Lower lobe of right lung (tissue), 2 donors: Measurements from ENCODE around the gene OR51G1. TPM values are rescaled to one million over a fixed set of nuclear protein-coding genes. Genes with fewer than 3 reads are reported as not detected.

Experiments
- ATAC-seq, 2 donors: fragments of 200-7000 bp; cut with Tn5 transposase; one replicate each; pipeline ENCODE4 v1.9.1; 2020 to 2022; ENCODE audit warnings: mild to moderate bottlenecking in 2 of 2, moderate library complexity in 2 of 2
- DNase-seq: peaks from one replicate; pipeline ENCODE4 v3.0.0-alpha.2; 2020
- H3K27ac ChIP-seq: fragments of 200-600 bp; one replicate; pipeline ENCODE4 v1.8.0; 2022
- H3K27me3 ChIP-seq: fragments of 200-600 bp; one replicate; pipeline ENCODE4 v1.8.0; 2022; ENCODE audit warnings: low read depth
- H3K36me3 ChIP-seq: fragments of 200-600 bp; one replicate; pipeline ENCODE4 v1.8.0; 2022; ENCODE audit warnings: mild to moderate bottlenecking
- H3K4me1 ChIP-seq: fragments of 200-600 bp; one replicate; pipeline ENCODE4 v1.8.0; 2022
- H3K4me3 ChIP-seq: fragments of 200-600 bp; one replicate; pipeline ENCODE4 v1.8.0; 2022; ENCODE audit warnings: mild to moderate bottlenecking
- H3K9me3 ChIP-seq: fragments of 200-600 bp; one replicate; pipeline ENCODE4 v1.8.0; 2022
- CTCF ChIP-seq: fragments of 200-600 bp; IDR thresholded peaks from one replicate; pipeline ENCODE4 v1.8.0; 2022; ENCODE audit warnings: antibody characterized with exemption, mild to moderate bottlenecking
- intact Hi-C: fragments of 100-400 bp; cut with DNase I; formaldehyde crosslinking; loops from one replicate; pipeline ENCODE4 v1.11.0; 2022
- total RNA-seq: library from RNA; stranded (reverse); fragmentation: NEBNext Ultra II Directional; extraction: Animal tissue kit (Norgen Biotek cat#: 25700); gene quantifications from one replicate; pipeline ENCODE4 v1.2.1, GENCODE V29; 2021
- donor health status: DM: no; HTN: yes; CAD: no; lungs with severe emphysema.

Gene OR51G1
- total RNA-seq, 1 donor from 2014 or later: not detected

DNA sequence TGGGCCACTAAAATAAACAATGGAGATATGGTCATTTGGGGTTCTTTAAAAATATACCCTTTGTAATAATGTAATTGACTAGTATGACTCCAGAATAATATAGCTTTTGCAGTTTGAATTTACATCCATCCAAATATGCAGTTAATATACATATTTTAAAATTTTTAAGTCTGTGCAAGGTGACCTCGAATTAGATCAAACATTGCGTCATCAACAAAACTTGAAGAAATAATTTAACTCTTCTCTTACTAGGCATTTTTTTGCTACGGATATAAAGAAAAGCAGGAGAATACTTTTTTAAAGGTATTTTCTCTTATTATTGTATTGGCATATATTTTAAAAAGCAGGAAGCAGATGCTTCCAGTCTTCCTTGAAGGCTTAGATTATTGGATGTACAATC is 12.6 kb upstream of the OR51G1 start:
- DNase-seq (no peak), ATAC-seq (no peak)
- no peaks in the 10 kb centered on the region for H3K27me3 ChIP-seq
- intact Hi-C loops: no loop called here
- H3K36me3 ChIP-seq: no peaks in the 10 kb centered on the region
- TF ChIP-seq CTCF: no peak
- no peak overlapping the region for H3K27ac ChIP-seq
- no peak overlapping the region for H3K4me3 ChIP-seq
- H3K9me3 ChIP-seq: no peaks in the 10 kb centered on the region
- H3K4me1 ChIP-seq: no peaks in the 10 kb centered on the region

DNA sequence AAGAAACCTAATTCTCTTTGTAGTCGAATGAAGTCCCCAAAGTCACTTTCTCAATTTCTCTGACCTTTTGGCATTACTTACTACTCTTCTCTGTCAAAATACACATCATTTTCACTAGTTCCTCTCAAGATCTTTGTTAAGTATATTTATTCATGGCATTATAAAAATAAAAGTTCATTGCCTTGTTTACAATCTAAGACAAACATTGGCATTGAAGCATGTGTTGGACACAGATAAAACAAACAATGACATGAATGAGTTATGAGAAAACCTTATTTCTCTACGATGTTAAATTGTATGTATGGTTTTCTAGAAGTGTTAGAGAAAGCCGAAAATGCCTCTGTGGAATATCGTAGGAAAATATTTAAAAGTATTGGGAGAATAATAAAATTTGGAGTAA is 8.6 kb upstream of the OR51G1 start:
- H3K27ac ChIP-seq: no peak overlapping the region
- no peak overlapping the region for H3K4me3 ChIP-seq
- no peaks in the 10 kb centered on the region for H3K9me3 ChIP-seq
- no peak for DNase-seq
- H3K4me1 ChIP-seq: no peaks in the 10 kb centered on the region
- intact Hi-C loops: no loop called here
- no peak for TF ChIP-seq CTCF
- H3K27me3 ChIP-seq: no peaks in the 10 kb centered on the region
- H3K36me3 ChIP-seq: no peaks in the 10 kb centered on the region
- ATAC-seq: no peak

GRCh38 chr11:4926608-4927007 is 2.5 kb upstream of the OR51G1 start:
- DNase-seq (no peak), ATAC-seq (no peak)
- H3K9me3 ChIP-seq: no peaks in the 10 kb centered on the region
- H3K36me3 ChIP-seq: no peaks in the 10 kb centered on the region
- intact Hi-C loops: no loop called here
- H3K4me3 ChIP-seq: no peak overlapping the region
- no peak overlapping the region for H3K27ac ChIP-seq
- TF ChIP-seq CTCF: no peak
- no peaks in the 10 kb centered on the region for H3K4me1 ChIP-seq
- H3K27me3 ChIP-seq: no peaks in the 10 kb centered on the region

- no peaks in the 10 kb centered on the region for H3K36me3 ChIP-seq
- no peak overlapping the region for H3K27ac ChIP-seq
- no peak overlapping the region for H3K4me3 ChIP-seq
- ATAC-seq (no peak), DNase-seq (no peak)
- TF ChIP-seq CTCF: no peak
- no peaks in the 10 kb centered on the region for H3K4me1 ChIP-seq
- no peaks in the 10 kb centered on the region for H3K9me3 ChIP-seq
- intact Hi-C loops: no loop called here
- H3K27me3 ChIP-seq: no peaks in the 10 kb centered on the region
Measured at GRCh38 chr11:4922304-4922703, 1.8 kb downstream of the OR51G1 start.

DNA sequence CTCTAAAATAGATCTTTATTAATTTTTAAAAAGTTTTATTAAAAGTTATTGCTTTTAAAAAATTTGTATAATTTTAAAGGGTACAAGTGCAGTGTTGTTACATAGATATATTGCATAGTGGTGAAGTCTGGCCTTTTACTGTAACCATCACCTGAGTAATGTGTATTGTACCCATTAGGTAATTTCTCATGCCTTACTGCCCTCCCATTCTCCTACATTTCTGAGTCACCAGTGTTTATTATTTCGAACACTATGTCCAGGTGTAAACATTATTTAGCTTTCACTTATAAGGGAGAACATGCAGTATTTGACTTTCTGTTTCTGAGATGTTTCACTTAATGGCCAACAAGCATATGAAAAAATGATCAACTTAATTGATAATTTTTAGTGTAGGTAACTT is 2.3 kb downstream of the OR51G1 start:
- intact Hi-C loops: no loop called here
- Histone ChIP-seq H3K9me3 (no peaks in the 10 kb centered on the region), H3K27ac (no peak overlapping the region), H3K4me1 (no peaks in the 10 kb centered on the region), H3K36me3 (no peaks in the 10 kb centered on the region), H3K27me3 (no peaks in the 10 kb centered on the region), H3K4me3 (no peak overlapping the region)
- DNase-seq: no peak
- ATAC-seq: no peak
- no peak for TF ChIP-seq CTCF

DNA sequence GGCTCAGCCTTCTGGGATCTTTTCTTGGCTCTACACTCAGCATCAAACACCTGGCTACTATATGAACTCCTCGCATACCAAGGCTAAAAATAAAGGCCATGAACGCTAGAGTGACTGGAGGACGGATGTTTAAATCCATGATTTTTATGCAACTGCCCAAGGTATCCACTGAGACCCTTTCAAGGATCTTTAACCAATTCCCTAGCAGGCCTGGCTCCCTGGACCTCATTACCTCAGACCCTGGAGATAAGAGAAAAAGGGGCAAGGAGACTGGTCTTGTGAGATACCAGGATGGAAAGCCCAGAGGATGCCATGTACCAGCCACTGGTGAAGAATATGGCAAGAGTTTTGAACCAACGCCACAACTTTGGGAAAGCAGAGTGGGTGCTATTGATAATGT is 4.9 kb downstream of the OR51G1 start, which contains the start of gene OR51G2:
Gene OR51G2, minus strand, starts transcription at position 101 of the 400 bp plus-strand sequence. CDS start 3,687 bp downstream, outside the sequence.
- H3K4me1 ChIP-seq: no peaks in the 10 kb centered on the region
- DNase-seq (no peak), ATAC-seq (no peak)
- H3K9me3 ChIP-seq: no peaks in the 10 kb centered on the region
- H3K36me3 ChIP-seq: no peaks in the 10 kb centered on the region
- H3K27me3 ChIP-seq: no peaks in the 10 kb centered on the region
- H3K27ac ChIP-seq: no peak within 1 kb of the TSS
- no peak within 1 kb of the TSS for H3K4me3 ChIP-seq
- intact Hi-C loops: no loop called here
- no peak for TF ChIP-seq CTCF
